Activated CD4-positive, alpha-beta T cell treated with anti-CD3 and anti-CD28 coated beads, Interleukin-2, amount 50 U/mL, for 4 hours (primary cell): ENCODE data around the gene PPP1R14B.

Source experiments
- DNase-seq, 2 experiments: peaks; one replicate each; pipeline ENCODE4 v3.0.0-alpha.2; 2020

The PPP1R14B gene

GRCh38 chr11:64229744-64230170, 17.0 kb downstream of the PPP1R14B start:
- no peak for DNase-seq

- DNase-seq, result no peak
These were observed 17.5 kb downstream of the PPP1R14B start for GRCh38 chr11:64229090-64229743.

- no peak for DNase-seq
These were observed 19.3 kb downstream of the PPP1R14B start for GRCh38 chr11:64227405-64227956.

- peak in 1 of 2 experiments; percentile 30 for DNase-seq
These were observed 20.2 kb downstream of the PPP1R14B start for GRCh38 chr11:64226507-64227051.

DNA sequence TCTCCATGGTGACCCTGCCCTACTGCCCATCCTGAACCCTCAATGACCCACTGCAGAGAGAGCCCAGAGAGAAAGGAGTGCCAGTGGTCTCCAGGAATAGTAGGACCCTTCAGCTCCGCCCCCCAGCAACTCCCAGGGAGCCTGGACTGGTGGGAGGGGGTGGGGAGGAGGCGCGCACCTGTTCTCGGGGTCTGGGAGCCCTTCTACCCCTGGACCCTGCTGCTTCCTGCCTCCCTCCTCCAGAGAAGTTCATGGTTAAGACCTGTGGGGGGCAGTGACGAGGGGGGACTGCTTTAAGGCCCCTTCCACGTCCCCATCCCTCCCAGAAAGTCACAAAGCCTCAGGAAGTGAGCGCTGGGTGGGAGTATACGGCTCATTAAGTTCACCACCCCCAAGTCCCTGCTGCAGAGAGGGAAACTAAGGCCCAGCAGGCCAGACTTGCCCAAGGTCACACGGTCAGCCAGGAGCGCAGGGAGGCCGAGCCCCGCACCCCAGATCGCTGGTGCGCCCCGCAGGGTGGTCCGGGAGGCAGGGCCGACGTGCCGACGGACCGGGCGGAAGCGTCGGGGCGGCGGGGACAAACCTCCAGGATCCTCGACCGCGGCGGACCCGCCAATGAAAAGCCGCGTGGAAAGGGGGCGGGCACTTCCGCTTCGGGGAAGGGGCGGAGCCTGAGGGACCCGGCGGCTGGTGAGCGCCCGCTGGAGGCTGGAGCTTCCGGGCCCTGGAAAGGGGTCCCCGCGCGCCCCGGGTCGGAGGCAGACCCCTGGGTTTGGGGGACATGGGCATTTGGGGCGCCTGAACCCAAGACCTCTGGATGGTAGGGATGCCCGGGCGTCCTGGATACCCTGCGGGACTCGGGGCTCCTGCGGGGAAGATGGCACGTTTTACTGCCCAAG, 20.9 kb downstream of the PPP1R14B start, which contains the start of the genes NUDT22 and TRPT1:
NUDT22 (plus strand) TSS at position 667 of the 899 bp plus-strand sequence. CDS start 379 bp downstream, outside the sequence.
TRPT1 (minus strand) TSS at position 579 of the 899 bp plus-strand sequence; CDS start at position 253, 326 bp downstream.
- DNase-seq, result peak; percentile 85 to 88

DNA sequence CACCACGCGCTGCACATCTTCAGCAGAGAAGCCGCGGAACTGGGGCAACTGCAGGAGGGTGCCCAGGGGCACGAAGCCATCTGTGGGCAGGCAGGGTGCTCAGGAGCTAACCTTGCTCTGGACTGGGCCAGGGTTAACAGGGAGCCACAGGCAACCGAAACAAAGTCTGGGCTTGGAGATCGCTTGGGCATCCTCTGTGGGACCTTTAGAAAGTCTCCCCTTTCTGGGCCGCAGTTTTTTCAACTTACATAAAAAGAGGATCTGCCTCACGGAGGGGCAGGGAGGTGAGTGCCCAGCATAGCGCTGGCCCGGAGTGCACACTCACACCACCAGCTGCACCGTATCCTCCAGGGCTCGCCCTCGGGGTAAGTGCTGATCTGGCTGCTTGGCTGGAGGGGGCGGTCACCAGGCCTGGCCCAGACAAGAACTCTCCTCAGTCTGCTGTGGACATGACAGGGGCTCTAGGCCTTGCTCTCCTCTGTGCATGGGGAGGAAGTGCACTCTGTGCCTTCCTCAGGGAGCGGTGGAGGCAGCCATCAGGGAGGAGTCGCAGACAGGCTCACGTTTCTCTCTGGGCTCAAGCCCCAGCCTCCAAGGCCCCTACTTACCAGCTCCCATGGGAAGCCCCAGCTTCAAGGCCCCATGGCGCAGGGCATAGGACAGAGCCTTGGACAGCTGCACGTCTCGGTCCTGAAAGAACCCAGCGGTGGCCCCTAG, 21.7 kb downstream of the PPP1R14B start:
- no peak for DNase-seq

DNA sequence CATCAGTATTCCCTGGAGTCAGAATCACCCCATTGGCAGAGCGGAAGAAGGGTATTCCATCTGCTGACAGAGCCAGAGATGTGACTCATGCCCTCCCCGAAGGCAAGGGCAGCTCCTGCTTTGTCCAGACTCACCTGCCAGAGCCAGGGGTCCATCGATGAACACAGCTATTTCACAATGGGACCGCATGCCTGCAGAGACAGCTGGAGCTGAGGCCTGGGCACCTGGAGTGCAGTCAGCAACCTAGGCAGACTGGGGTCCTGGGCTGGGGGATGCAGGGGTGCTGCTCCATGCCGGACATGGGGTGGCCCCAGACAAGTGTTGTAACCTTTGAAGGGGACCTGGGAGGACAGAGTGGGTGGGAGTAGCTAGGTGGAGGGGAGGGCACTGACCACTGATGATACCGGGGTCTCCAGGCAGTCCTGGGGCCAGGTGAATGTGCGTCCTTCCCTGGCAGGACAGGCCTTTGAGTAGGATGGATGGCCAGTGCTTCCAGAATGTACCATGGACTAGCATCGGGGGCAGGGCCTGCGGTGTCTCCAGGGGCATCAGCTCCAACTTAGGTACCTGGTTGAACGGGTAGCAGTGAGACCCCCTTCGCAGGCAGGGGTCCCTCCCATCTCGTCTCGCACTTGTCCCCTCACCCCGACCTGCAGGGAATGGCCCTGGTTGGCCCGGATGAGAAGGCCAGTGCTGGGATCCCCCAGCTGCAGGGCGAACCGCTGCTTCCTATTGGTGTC, 22.4 kb downstream of the PPP1R14B start:
- no peak for DNase-seq

- no peak for DNase-seq
These were observed 23.6 kb downstream of the PPP1R14B start for GRCh38 chr11:64223001-64223651.

- DNase-seq, result no peak
These were observed 24.1 kb downstream of the PPP1R14B start for GRCh38 chr11:64222651-64223000.

DNA sequence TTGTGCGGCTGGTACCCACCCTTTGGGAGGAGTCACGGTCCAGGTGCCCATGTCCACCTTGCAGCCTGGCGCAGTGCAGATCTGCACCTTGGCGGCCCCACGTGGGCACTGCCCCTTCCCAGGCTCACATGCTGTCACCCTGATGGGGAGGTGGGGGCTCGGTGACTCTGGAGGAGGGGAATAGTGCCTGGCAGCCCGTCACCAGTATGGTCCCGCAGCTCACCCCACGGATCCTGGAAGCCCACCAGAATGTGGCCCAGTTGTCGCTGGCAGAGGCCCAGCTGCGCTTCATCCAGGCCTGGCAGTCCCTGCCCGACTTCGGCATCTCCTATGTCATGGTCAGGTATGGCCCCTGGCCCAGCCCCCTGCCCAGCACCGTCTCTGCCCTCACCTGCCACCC, 25.9 kb downstream of the PPP1R14B start:
- no peak for DNase-seq

GRCh38 chr11:64220271-64220670, 26.5 kb downstream of the PPP1R14B start:
- no peak for DNase-seq

- no peak for DNase-seq
These were observed 27.0 kb downstream of the PPP1R14B start for GRCh38 chr11:64219755-64220154.

- DNase-seq, result no peak
These were observed 27.4 kb downstream of the PPP1R14B start for GRCh38 chr11:64219354-64219684.

DNA sequence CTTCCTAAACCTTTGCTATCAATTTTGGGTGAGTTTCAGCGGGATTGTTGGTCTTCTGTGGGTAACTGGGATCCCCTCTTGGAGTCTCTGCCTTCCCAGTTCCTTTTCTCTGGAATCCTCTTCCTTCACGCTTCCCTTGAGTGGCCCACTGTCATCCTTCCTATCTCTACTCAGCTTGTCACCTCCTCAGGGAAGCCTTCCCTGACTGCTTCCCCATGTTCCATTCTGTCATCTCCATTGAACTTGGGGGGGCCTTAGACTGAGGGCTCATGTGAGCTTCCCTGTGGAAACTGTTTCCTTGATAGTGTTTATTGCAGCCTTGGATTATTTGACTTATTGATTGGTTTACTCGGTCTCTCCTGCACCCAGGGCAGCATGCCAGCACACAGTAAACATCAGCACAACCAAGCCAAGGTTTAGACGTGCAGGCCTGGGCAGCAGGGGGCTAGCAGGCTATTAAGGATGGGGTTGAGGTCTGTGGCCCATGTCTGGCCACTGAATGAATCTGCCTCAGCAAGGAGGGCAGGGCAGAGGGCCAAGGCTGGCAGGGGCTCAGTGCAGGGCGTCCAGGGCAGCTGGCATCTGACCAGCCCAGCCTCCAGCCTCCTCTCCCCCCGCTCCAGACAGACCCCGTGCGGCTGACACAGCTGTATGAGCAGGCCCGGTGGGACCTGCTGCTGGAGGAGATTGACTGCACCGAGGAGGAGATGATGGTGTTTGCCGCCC, 28.0 kb downstream of the PPP1R14B start:
- DNase-seq, result no peak

DNA sequence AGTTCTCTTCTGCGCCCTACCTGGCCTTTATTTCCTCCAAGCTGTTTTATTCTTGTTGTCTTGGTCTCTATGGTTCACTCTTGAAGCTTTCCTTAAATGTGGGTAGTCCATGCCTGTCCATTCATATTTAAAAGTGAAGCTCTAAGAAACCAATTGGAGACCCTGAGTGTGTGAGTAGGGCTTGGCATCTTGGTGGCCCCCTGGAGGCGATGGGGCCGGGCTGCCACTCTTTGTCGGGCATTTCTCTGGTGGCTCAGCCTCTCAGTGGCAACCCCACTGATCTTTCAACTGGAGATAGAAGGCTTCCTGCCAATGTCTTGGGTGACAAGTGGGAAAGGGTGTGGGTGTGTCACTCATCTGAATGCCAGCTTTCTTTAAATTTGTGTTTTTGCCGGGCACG, 29.9 kb downstream of the PPP1R14B start:
- DNase-seq, result no peak

- DNase-seq, result no peak
These were observed 35.4 kb downstream of the PPP1R14B start for GRCh38 chr11:64211181-64211872.

DNA sequence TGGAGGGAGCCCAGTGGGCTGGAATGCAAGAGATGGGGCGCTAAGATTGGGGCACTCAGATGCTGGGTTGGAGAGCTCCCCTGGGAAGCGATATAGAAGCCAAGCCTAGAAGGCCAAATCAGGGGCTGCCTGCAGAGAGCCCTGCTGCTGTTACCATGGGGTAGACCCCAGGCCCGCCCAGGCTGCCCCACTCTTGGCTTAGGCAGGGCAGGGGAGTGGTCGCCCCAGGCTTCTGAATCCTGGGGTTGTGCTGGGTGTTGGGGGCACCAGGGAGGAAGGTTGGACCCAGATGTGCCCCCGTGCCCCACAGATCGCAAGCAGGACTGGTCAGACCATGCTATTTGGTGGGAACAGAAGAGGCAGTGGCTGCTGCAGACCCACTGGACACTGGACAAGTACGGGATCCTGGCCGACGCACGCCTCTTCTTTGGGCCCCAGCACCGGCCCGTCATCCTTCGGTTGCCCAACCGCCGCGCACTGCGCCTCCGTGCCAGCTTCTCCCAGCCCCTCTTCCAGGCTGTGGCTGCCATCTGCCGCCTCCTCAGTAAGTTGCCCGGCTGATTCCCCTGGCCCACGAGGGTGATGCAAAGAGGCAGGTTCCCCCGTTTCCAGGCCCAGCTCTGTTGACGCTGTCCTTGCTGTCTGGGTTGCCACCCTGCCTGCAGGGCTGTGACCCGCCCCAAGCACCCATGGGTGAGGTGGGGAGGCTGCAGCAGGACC, 36.3 kb downstream of the PPP1R14B start:
- DNase-seq, result no peak

- DNase-seq, result no peak
These were observed 37.2 kb downstream of the PPP1R14B start for GRCh38 chr11:64209563-64209843.

DNA sequence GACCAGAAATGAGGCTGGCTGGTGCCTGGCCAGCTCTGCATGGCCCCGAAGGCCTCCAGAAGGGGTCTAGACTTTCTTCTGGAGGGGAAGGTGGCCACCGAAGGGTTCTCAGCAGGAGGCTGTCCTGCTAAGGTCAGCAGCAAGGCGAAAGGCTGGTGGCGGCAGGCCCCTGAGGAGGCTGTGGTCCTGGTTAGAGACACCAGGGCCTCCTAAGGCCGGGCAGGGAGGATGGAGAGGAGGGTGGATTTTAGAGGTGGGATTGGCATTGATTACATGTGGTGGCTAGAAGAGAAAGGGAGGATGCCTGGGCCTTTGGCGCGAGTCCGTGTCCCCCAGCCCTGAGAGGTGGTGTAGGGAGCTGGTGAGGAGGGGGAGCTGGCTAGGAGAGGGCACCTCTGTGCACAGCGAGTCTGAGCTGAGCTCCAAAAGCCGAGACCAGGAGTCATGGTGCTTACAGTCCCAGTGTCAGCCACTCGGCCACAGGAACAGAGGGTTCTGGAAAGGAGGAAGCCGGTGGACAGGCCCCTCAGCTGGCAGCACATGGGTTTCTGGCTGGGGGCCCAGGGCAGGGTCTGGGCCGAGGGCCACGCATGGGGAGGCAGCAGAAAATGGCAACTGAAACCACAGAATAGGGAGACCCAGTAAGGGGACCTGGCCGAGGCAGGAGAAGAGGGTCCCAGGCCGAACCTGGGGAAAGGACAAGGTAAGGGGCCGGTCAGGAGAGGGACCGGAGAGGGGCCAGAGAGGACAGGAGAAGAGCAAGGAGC, 37.8 kb downstream of the PPP1R14B start:
- DNase-seq, result no peak
